Nephron progenitor cell (in vitro differentiated cells): ENCODE results near the gene HSPB7.

Source experiments
- DNase-seq: peaks from one replicate; pipeline ENCODE4 v3.0.0; 2021
- H3K27ac Mint-ChIP-seq: 2 replicates; pipeline ENCODE4 v1.8.0; 2021; ENCODE audit warnings: mild to moderate bottlenecking, moderate library complexity, mixed read lengths
- H3K27me3 Mint-ChIP-seq: 2 replicates; pipeline ENCODE4 v1.8.0; 2021; ENCODE audit warnings: mild to moderate bottlenecking, low read depth, mixed read lengths; ENCODE audit not compliant: poor library complexity
- H3K36me3 Mint-ChIP-seq: 2 replicates; pipeline ENCODE4 v1.8.0; 2021; ENCODE audit warnings: low read depth, mixed read lengths
- H3K4me1 Mint-ChIP-seq: 2 replicates; pipeline ENCODE4 v1.8.0; 2021; ENCODE audit warnings: mixed read lengths
- H3K4me3 Mint-ChIP-seq: 2 replicates; pipeline ENCODE4 v1.8.0; 2021; ENCODE audit warnings: mild to moderate bottlenecking, moderate library complexity, mixed read lengths
- H3K9me3 Mint-ChIP-seq: 2 replicates; pipeline ENCODE4 v1.8.0; 2021; ENCODE audit warnings: mild to moderate bottlenecking, moderate library complexity, mixed read lengths
- TF ChIP-seq, protein P1 (sequence below): fragments of 200-600 bp; sonication (generic); IDR thresholded peaks from 2 replicates; pipeline ENCODE4 v1.5.0; 2021; ENCODE audit warnings: antibody characterized with exemption

Gene HSPB7

GRCh38 chr1:15972409-15972808 lies 45.4 kb downstream of the HSPB7 start:
- TF ChIP-seq, protein P1, sequence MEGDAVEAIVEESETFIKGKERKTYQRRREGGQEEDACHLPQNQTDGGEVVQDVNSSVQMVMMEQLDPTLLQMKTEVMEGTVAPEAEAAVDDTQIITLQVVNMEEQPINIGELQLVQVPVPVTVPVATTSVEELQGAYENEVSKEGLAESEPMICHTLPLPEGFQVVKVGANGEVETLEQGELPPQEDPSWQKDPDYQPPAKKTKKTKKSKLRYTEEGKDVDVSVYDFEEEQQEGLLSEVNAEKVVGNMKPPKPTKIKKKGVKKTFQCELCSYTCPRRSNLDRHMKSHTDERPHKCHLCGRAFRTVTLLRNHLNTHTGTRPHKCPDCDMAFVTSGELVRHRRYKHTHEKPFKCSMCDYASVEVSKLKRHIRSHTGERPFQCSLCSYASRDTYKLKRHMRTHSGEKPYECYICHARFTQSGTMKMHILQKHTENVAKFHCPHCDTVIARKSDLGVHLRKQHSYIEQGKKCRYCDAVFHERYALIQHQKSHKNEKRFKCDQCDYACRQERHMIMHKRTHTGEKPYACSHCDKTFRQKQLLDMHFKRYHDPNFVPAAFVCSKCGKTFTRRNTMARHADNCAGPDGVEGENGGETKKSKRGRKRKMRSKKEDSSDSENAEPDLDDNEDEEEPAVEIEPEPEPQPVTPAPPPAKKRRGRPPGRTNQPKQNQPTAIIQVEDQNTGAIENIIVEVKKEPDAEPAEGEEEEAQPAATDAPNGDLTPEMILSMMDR, result no peak
- peaks cover 18% of the 10 kb centered on the region for H3K4me1 Mint-ChIP-seq

DNA sequence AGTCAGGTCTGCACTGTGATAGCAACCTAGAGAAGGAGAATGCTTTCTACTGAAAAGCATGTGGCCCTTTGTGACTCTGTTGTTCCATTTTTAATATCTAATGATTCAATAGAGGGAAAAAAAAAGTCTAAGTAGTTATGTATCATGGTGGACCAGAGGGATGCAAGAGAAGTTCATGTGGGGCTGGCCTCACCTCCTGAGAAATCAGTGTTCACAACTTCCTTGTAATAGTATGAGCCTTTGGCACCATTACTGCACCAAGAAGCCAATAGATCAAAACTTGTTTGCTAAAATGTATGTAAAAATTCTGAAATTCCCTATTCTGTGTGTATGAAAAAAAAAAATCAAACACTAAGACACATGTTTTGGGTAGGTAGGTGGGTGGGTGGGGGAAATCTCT lies 46.9 kb downstream of the HSPB7 start:
- Mint-ChIP-seq H3K27me3 (peaks cover 11% of the 10 kb centered on the region), H3K4me1 (peaks cover 17% of the 10 kb centered on the region), H3K4me3 (no peak overlapping the region), H3K36me3 (peaks cover 74% of the 10 kb centered on the region), H3K27ac (no peak overlapping the region), H3K9me3 (peaks cover 28% of the 10 kb centered on the region)
- no peak for DNase-seq
- TF ChIP-seq, protein P1, result no peak

More at GRCh38 chr1:15972409-15972808, 45.4 kb downstream of the HSPB7 start:
- Mint-ChIP-seq H3K4me3 (no peak overlapping the region), H3K36me3 (peaks cover 60% of the 10 kb centered on the region), H3K9me3 (peaks cover 42% of the 10 kb centered on the region), H3K27me3 (peaks cover 11% of the 10 kb centered on the region), H3K27ac (no peak overlapping the region)
- DNase-seq, result no peak

DNA sequence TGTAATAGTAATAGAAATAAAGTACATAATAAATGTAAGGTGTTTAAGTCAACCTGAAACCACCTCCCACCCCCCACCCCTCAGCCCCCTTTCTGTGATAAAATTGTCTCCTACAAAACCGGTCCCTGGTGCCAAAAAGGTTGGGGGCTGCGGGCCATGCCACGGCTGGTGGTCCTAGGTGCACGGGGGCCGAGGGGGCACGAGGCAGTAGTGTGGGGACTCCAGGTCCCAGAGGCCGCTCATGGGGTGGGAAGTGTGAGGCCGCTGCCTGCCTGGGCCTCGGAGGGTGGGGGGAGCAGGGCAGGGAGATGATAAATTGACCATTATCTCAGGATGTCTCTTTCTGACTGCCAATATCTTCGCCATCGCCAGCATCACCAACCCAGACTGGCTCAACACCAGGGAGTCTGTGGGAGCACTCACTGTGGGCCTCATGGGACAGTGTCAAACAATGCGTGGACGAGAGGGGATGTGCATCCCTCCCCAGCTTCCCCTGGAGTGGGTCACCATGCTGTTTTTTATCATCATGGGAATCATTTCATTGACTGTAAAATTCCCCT lies 48.4 kb downstream of the HSPB7 start:
- Mint-ChIP-seq H3K4me3 (no peak overlapping the region), H3K36me3 (peaks cover 86% of the 10 kb centered on the region), H3K27me3 (peaks cover 11% of the 10 kb centered on the region), H3K9me3 (peaks cover 28% of the 10 kb centered on the region), H3K27ac (no peak overlapping the region), H3K4me1 (peaks cover 17% of the 10 kb centered on the region)
- TF ChIP-seq, protein P1, result no peak
- DNase-seq, result no peak

GRCh38 chr1:15968172-15968571 lies 49.7 kb downstream of the HSPB7 start:
- H3K9me3 Mint-ChIP-seq, result peaks cover 28% of the 10 kb centered on the region
- no peak overlapping the region for H3K4me3 Mint-ChIP-seq
- H3K27ac Mint-ChIP-seq, result no peak overlapping the region
- peaks cover 17% of the 10 kb centered on the region for H3K4me1 Mint-ChIP-seq
- TF ChIP-seq, protein P1, result no peak
- DNase-seq, result no peak
- peaks cover 11% of the 10 kb centered on the region for H3K27me3 Mint-ChIP-seq
- peaks cover 81% of the 10 kb centered on the region for H3K36me3 Mint-ChIP-seq

GRCh38 chr1:15966956-15967344 lies 50.9 kb downstream of the HSPB7 start:
- Mint-ChIP-seq H3K27ac (no peak overlapping the region), H3K4me1 (peaks cover 17% of the 10 kb centered on the region), H3K36me3 (peaks cover 69% of the 10 kb centered on the region), H3K9me3 (peaks cover 28% of the 10 kb centered on the region), H3K27me3 (peaks cover 9% of the 10 kb centered on the region), H3K4me3 (no peak overlapping the region)
- TF ChIP-seq, protein P1, result no peak
- DNase-seq, result no peak
